ENCODE results near the gene GSTO2. TPM values are rescaled to one million over a fixed set of nuclear protein-coding genes. Genes with fewer than 3 reads are reported as not detected.

Gene GSTO2
- total RNA-seq, 4 donors from 2014 or later: 0.71 to 2.3 (median 1.4) TPM; not detected in 1

- ATAC-seq (peak; percentile 28 to 64), DNase-seq (peak in 1 of 2 donors; percentile 35)
- H3K27ac ChIP-seq: peak overlapping the region; percentile 35 to 55 (median 41)
- TF ChIP-seq POLR2A (IDR thresholded peaks at IDR 0.05): no peak
- TF ChIP-seq, protein P1, sequence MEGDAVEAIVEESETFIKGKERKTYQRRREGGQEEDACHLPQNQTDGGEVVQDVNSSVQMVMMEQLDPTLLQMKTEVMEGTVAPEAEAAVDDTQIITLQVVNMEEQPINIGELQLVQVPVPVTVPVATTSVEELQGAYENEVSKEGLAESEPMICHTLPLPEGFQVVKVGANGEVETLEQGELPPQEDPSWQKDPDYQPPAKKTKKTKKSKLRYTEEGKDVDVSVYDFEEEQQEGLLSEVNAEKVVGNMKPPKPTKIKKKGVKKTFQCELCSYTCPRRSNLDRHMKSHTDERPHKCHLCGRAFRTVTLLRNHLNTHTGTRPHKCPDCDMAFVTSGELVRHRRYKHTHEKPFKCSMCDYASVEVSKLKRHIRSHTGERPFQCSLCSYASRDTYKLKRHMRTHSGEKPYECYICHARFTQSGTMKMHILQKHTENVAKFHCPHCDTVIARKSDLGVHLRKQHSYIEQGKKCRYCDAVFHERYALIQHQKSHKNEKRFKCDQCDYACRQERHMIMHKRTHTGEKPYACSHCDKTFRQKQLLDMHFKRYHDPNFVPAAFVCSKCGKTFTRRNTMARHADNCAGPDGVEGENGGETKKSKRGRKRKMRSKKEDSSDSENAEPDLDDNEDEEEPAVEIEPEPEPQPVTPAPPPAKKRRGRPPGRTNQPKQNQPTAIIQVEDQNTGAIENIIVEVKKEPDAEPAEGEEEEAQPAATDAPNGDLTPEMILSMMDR (IDR thresholded peaks at IDR 0.05 in 4 of 5, conservative IDR thresholded peaks at IDR 0.05 in 1 of 5): no peak
- H3K36me3 ChIP-seq: peaks cover 0 to 16% of the 10 kb centered on the region in 2 donors
- in situ Hi-C loops (cut with MboI; ENCODE audit: low sequenced_read_pairs in 4 of 4): no loop called here
- H3K4me3 ChIP-seq: no peak overlapping the region
- no peaks in the 10 kb centered on the region for H3K27me3 ChIP-seq
- H3K9me3 ChIP-seq: no peaks in the 10 kb centered on the region
- intact Hi-C loops (cut with DNase I; ENCODE audit: low total_unique reads): no loop called here
- peaks cover 57 to 68% of the 10 kb centered on the region in 2 donors for H3K4me1 ChIP-seq
Observed at GRCh38 chr10:104318810-104319741, 50.1 kb downstream of the GSTO2 start.

- Histone ChIP-seq H3K27ac (peak overlapping the region in 3 of 4 donors; percentile 5 to 61 (median 61)), H3K4me1 (peaks cover 71 to 77% of the 10 kb centered on the region in 2 donors), H3K4me3 (no peak overlapping the region), H3K9me3 (no peaks in the 10 kb centered on the region), H3K27me3 (no peaks in the 10 kb centered on the region), H3K36me3 (no peaks in the 10 kb centered on the region)
- in situ Hi-C loops (cut with MboI; ENCODE audit: low sequenced_read_pairs in 4 of 4): no loop called here
- TF ChIP-seq, protein P1 (IDR thresholded peaks at IDR 0.05 in 4 of 5, conservative IDR thresholded peaks at IDR 0.05 in 1 of 5): no peak
- no peak for TF ChIP-seq POLR2A (IDR thresholded peaks at IDR 0.05)
- DNase-seq (no peak), ATAC-seq (no peak)
- intact Hi-C loops (cut with DNase I; ENCODE audit: low total_unique reads): no loop called here
Observed at GRCh38 chr10:104321226-104321625, 52.2 kb downstream of the GSTO2 start.

- Histone ChIP-seq H3K9me3 (no peaks in the 10 kb centered on the region), H3K4me1 (peaks cover 75 to 77% of the 10 kb centered on the region in 2 donors), H3K36me3 (no peaks in the 10 kb centered on the region), H3K27ac (peak overlapping the region; percentile 46 to 61 (median 54)), H3K27me3 (no peaks in the 10 kb centered on the region), H3K4me3 (no peak overlapping the region)
- in situ Hi-C loops (cut with MboI; ENCODE audit: low sequenced_read_pairs in 4 of 4) (no loop called here), intact Hi-C loops (cut with DNase I; ENCODE audit: low total_unique reads) (no loop called here)
- ATAC-seq: no peak
- DNase-seq: no peak
- TF ChIP-seq POLR2A (IDR thresholded peaks at IDR 0.05): no peak
- TF ChIP-seq, protein P1 (IDR thresholded peaks at IDR 0.05 in 4 of 5, conservative IDR thresholded peaks at IDR 0.05 in 1 of 5): no peak
Observed at GRCh38 chr10:104321725-104322415, 52.9 kb downstream of the GSTO2 start.

DNA sequence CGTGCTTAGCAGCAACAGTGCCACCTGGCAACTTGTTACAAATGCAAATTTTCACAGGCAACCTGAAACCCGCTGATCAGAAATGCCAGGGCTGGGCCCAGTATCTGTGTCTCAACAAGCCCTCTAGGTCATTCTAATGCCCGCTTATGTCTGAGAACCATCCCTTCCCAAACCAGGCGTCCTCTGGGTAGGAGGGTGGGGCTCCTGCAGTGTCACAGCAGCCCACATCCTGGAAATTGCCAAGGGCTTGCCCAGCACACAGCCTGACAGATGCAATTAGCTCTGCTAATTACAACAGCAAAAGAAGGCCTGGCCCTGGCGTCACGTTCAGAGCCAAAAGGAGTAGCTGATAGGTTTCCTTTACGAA lies 53.4 kb downstream of the GSTO2 start:
- no peaks in the 10 kb centered on the region for H3K9me3 ChIP-seq
- H3K27me3 ChIP-seq: no peaks in the 10 kb centered on the region
- TF ChIP-seq, protein P1 (IDR thresholded peaks at IDR 0.05 in 4 of 5, conservative IDR thresholded peaks at IDR 0.05 in 1 of 5): no peak
- no peak for TF ChIP-seq POLR2A (IDR thresholded peaks at IDR 0.05)
- peak overlapping the region; percentile 46 to 61 (median 54) for H3K27ac ChIP-seq
- peaks cover 74 to 75% of the 10 kb centered on the region in 2 donors for H3K4me1 ChIP-seq
- intact Hi-C loops (cut with DNase I; ENCODE audit: low total_unique reads): no loop called here
- no peak overlapping the region for H3K4me3 ChIP-seq
- H3K36me3 ChIP-seq: no peaks in the 10 kb centered on the region
- DNase-seq (no peak), ATAC-seq (peak in 1 of 2 donors; percentile 22)
- in situ Hi-C loops (cut with MboI; ENCODE audit: low sequenced_read_pairs in 4 of 4): no loop called here

Measured in gastrocnemius medialis (tissue), 4 donors.